ENCODE results near the gene MLC1.

MLC1 gene

GRCh38 chr22:50056214-50056972, 28.8 kb downstream of the MLC1 start:
- ChIA-PET CTCF (interaction anchor here (1.2 kb wide), 1 partner anchor 26 kb away, joined by 6 read pairs; no protein-coding TSS in a partner anchor), POLR2A (no interaction called here)
- no peak overlapping the region for H3K27ac ChIP-seq (ENCODE audit: extremely low read depth, low read depth, low read length)
- H3K4me1 ChIP-seq (ENCODE audit: control insufficient read depth, insufficient read depth, low read length): no peaks in the 10 kb centered on the region
- no peaks in the 10 kb centered on the region for H3K36me3 ChIP-seq (ENCODE audit: control insufficient read depth in 2 of 2, insufficient read depth in 1 of 2, low read length in 2 of 2)
- no peaks in the 10 kb centered on the region for H3K9me3 ChIP-seq (ENCODE audit: control insufficient read depth, insufficient read depth, low read depth, low read length)
- no peak for TF ChIP-seq HOXC10 (CRISPR knock-in tag; IDR thresholded peaks at IDR 0.05)
- no peak for TF ChIP-seq REST (tag by site-specific recombination; IDR thresholded peaks at IDR 0.05)
- no peak for TF ChIP-seq HIC1 (tag by site-specific recombination; IDR thresholded peaks at IDR 0.05)
- TF ChIP-seq ZNF600 (tag by site-specific recombination; IDR thresholded peaks at IDR 0.05): no peak
- no peak for TF ChIP-seq ZNF23 (tag by site-specific recombination; IDR thresholded peaks at IDR 0.05; ENCODE audit: borderline replicate concordance)
- TF ChIP-seq ZNF214 (tag by site-specific recombination; IDR thresholded peaks at IDR 0.05; ENCODE audit: borderline replicate concordance): no peak
- no peak for TF ChIP-seq ZNF626 (tag by site-specific recombination; IDR thresholded peaks at IDR 0.05)
- no peak for TF ChIP-seq ZNF488 (tag by site-specific recombination; IDR thresholded peaks at IDR 0.05)
- no peak for TF ChIP-seq ZNF366 (tag by site-specific recombination; conservative IDR thresholded peaks at IDR 0.05)
- no peak for TF ChIP-seq ZNF398 (tag by site-specific recombination; IDR thresholded peaks at IDR 0.05)
- TF ChIP-seq AEBP2 (tag by site-specific recombination; IDR thresholded peaks at IDR 0.05; ENCODE audit: borderline replicate concordance): no peak
- TF ChIP-seq ELK4 (IDR thresholded peaks at IDR 0.05; ENCODE audit: borderline replicate concordance, low read depth, low read length): no peak
- TF ChIP-seq KLF7 (tag by site-specific recombination; IDR thresholded peaks at IDR 0.05; ENCODE audit: borderline replicate concordance): no peak
- TF ChIP-seq ZNF664 (tag by site-specific recombination; IDR thresholded peaks at IDR 0.05): no peak
- no peak for TF ChIP-seq ZNF792 (tag by site-specific recombination; IDR thresholded peaks at IDR 0.05)
- no peak overlapping the region for H3K4me3 ChIP-seq (ENCODE audit: low read depth, low read length)

All from HEK293 (cell line).